ENCODE data around the gene TNFRSF13B. TPM values are rescaled to one million over a fixed set of nuclear protein-coding genes. Genes with fewer than 3 reads are reported as not detected.

TNFRSF13B gene
- total RNA-seq, 1 donor from 2014 or later, result not detected

DNA sequence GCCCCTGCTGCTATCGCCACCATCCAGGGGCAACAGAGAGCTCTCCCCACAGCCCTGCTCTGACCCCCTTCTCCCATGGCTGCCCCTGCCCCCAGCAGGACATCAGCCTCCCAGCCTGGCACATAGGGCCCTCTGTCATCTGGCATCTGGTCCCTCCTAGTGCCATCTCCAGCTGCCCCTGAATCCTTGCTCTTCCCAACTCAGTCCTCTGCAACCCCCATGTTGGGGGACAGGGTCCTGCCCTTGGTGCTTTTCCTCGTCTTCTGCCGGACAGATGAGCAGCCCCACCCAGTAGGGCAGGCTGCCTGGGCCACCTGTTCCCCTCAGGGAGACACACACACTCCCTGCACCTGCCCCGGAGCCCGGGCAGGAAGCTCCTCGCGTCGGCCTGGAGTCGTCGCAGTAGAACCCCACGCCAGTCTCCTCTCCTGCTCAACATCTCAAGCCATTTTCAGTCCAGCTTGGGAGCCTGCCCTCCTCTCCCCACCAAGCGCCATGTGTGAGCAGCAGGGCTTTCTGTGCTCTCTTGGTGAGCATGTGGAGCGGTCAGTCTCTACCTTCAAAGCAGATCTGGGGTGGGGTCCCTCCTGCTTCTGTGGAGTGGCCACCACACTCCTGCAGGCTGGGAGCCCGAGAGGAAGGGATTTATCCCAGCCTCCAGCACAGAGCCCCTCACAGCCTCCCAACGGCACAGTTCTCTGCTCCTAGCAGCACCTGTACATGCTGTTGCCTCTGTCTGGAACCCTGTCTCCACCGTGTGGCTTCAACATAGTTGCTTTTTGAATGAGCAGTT lies 28.2 kb downstream of the TNFRSF13B start:
- no peak overlapping the region for H3K4me3 ChIP-seq
- peaks cover 0 to 8% of the 10 kb centered on the region in 2 donors for H3K9me3 ChIP-seq
- H3K36me3 ChIP-seq, result no peaks in the 10 kb centered on the region
- TF ChIP-seq, protein P1, sequence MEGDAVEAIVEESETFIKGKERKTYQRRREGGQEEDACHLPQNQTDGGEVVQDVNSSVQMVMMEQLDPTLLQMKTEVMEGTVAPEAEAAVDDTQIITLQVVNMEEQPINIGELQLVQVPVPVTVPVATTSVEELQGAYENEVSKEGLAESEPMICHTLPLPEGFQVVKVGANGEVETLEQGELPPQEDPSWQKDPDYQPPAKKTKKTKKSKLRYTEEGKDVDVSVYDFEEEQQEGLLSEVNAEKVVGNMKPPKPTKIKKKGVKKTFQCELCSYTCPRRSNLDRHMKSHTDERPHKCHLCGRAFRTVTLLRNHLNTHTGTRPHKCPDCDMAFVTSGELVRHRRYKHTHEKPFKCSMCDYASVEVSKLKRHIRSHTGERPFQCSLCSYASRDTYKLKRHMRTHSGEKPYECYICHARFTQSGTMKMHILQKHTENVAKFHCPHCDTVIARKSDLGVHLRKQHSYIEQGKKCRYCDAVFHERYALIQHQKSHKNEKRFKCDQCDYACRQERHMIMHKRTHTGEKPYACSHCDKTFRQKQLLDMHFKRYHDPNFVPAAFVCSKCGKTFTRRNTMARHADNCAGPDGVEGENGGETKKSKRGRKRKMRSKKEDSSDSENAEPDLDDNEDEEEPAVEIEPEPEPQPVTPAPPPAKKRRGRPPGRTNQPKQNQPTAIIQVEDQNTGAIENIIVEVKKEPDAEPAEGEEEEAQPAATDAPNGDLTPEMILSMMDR (IDR thresholded peaks at IDR 0.05), result no peak
- H3K27me3 ChIP-seq, result no peaks in the 10 kb centered on the region
- H3K4me1 ChIP-seq, result no peaks in the 10 kb centered on the region
- intact Hi-C loops (cut with DNase I), result no loop called here
- no peak for DNase-seq (ENCODE audit: low spot score in 2 of 2)
- H3K27ac ChIP-seq, result no peak overlapping the region

DNA sequence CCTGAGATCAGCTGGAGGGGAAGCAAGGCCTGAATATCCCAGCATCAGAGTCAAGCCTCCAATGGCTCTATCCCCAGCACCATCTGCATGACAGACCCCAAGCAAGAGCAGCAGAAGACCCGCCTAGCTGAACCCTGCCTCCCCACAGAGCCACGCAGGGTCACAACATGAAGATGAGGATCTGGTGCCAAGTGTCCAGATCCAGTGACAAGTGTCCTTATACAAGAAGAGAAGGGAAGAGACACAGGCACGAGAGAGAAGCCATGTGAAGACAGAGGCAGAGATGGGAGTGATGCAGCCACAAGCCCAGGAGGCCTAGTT lies 28.9 kb downstream of the TNFRSF13B start:
- TF ChIP-seq, protein P1 (IDR thresholded peaks at IDR 0.05), result no peak
- Histone ChIP-seq H3K4me3 (no peak overlapping the region), H3K27me3 (no peaks in the 10 kb centered on the region), H3K27ac (no peak overlapping the region), H3K9me3 (peaks cover 0 to under 1% of the 10 kb centered on the region in 2 donors), H3K4me1 (no peaks in the 10 kb centered on the region), H3K36me3 (no peaks in the 10 kb centered on the region)
- intact Hi-C loops (cut with DNase I), result no loop called here
- no peak for DNase-seq (ENCODE audit: low spot score in 2 of 2)

- DNase-seq (ENCODE audit: low spot score in 2 of 2), result peak in 1 of 2 donors; percentile 25
- no peaks in the 10 kb centered on the region for H3K36me3 ChIP-seq
- H3K27me3 ChIP-seq, result no peaks in the 10 kb centered on the region
- H3K27ac ChIP-seq, result no peak overlapping the region
- intact Hi-C loops (cut with DNase I), result no loop called here
- H3K4me1 ChIP-seq, result no peaks in the 10 kb centered on the region
- no peak overlapping the region for H3K4me3 ChIP-seq
- H3K9me3 ChIP-seq, result no peaks in the 10 kb centered on the region
- TF ChIP-seq, protein P1 (IDR thresholded peaks at IDR 0.05), result no peak
Observed at GRCh38 chr17:16942141-16943031, 29.5 kb downstream of the TNFRSF13B start.

DNA sequence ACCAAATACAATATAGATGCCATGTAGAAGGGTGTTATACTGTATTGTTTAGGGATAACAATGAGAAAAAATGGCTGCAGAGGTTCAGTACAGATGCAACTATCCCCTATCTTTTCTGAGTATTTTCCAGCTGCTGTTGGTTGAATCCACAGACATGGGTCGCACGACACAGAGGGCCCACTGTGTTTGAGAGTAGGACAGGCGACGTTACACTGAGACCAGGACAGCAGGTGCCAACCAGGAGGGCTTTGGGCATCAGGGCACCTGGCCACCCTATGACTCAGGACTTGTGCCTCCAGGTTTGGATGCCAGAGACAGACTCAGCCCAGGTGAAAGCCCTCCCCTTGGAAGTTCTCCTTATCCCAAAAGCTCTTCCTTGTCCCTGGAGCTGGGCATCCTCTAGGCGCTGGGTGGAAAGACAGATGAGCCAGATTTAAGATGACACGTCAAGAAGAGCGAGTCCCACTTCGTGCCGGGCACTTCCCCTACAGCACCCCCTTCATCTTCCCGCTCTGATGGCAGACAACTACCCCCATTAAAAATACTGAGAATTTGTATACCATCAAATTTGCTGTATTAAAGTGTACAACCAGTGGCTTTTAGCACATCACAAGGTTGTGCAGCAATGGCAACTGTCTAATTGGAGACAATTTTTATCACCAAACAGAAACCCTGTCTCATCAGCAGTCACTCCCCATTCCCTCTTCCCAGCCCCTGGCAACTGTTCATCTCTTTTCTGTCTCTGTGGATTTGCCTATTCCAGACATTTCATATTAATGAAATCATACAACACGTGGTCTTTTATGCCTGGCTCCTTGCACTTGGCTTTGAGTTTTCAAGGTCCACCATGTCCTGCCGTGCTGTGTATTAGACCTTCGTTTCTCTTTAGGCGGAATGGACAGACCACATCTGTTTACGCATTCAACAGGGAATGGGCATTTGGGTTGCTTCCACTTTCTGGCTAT lies 30.6 kb downstream of the TNFRSF13B start:
- Histone ChIP-seq H3K4me1 (no peaks in the 10 kb centered on the region), H3K9me3 (no peaks in the 10 kb centered on the region), H3K36me3 (no peaks in the 10 kb centered on the region), H3K27me3 (no peaks in the 10 kb centered on the region), H3K27ac (no peak overlapping the region), H3K4me3 (no peak overlapping the region)
- DNase-seq (ENCODE audit: low spot score in 2 of 2), result peak in 1 of 2 donors; percentile 28
- TF ChIP-seq, protein P1 (IDR thresholded peaks at IDR 0.05), result no peak
- intact Hi-C loops (cut with DNase I), result no loop called here
